Islet precursor cell (in vitro differentiated cells): Measurements from ENCODE around the gene TSN.
"Not testable (repeated sequence)": the region's sequence is repeated elsewhere in the genome, so short reads cannot be mapped to it uniquely, and the experiment has no call there.

Experiments used
- DNase-seq: peaks from one replicate; pipeline ENCODE4 v3.0.0-alpha.2; 2018

TSN gene

GRCh38 chr2:121755237-121756111 lies at the start of gene TSN:
TSN (plus strand) TSS chr2:121755651; CDS start chr2:121755780, 129 bp downstream.
- peak; percentile 98 for DNase-seq

GRCh38 chr2:121705958-121706357 lies 49.5 kb upstream of the TSN start:
- DNase-seq: no peak

- DNase-seq: no peak
These were observed 48.0 kb upstream of the TSN start for GRCh38 chr2:121707344-121707919.

- peak; percentile 77 for DNase-seq
These were observed 47.5 kb upstream of the TSN start for GRCh38 chr2:121707920-121708361.

- no peak for DNase-seq
These were observed 45.5 kb upstream of the TSN start for GRCh38 chr2:121709776-121710469.

- DNase-seq: no peak
These were observed 44.8 kb upstream of the TSN start for GRCh38 chr2:121710470-121711170.

GRCh38 chr2:121711481-121711880 lies 44.0 kb upstream of the TSN start:
- not testable (repeated sequence) for DNase-seq

GRCh38 chr2:121716126-121716525 lies 39.3 kb upstream of the TSN start:
- no peak for DNase-seq

GRCh38 chr2:121717529-121717928 lies 37.9 kb upstream of the TSN start:
- DNase-seq: no peak

- DNase-seq: no peak
These were observed 33.5 kb upstream of the TSN start for GRCh38 chr2:121721926-121722325.

- no peak for DNase-seq
These were observed 33.0 kb upstream of the TSN start for GRCh38 chr2:121722479-121722878.

- DNase-seq: no peak
These were observed 32.1 kb upstream of the TSN start for GRCh38 chr2:121723316-121723715.

GRCh38 chr2:121727332-121727731 lies 28.1 kb upstream of the TSN start:
- no peak for DNase-seq

GRCh38 chr2:121727950-121728349 lies 27.5 kb upstream of the TSN start:
- DNase-seq: no peak

- no peak for DNase-seq
These were observed 24.1 kb upstream of the TSN start for GRCh38 chr2:121731366-121731765.

GRCh38 chr2:121734544-121734943 lies 20.9 kb upstream of the TSN start:
- DNase-seq: not testable (repeated sequence)

- DNase-seq: no peak
These were observed 19.9 kb upstream of the TSN start for GRCh38 chr2:121735518-121736074.

GRCh38 chr2:121736140-121736461 lies 19.4 kb upstream of the TSN start:
- no peak for DNase-seq

- DNase-seq: peak; percentile 100
These were observed 18.8 kb upstream of the TSN start, which contains the start of gene NIFK for GRCh38 chr2:121736462-121737336. NIFK (minus strand) TSS chr2:121736875; CDS start chr2:121736850, 25 bp downstream.

- no peak for DNase-seq
These were observed 14.5 kb upstream of the TSN start for GRCh38 chr2:121740973-121741372.

- no peak for DNase-seq
These were observed 14.0 kb upstream of the TSN start for GRCh38 chr2:121741450-121741849.
